C4-2B (cell line): ENCODE results near the gene EFNA2.

ENCODE experiments used
- CTCF ChIP-seq: fragments of 450-650 bp; conservative IDR thresholded peaks from 2 replicates; pipeline ENCODE4 v1.5.1; 2017; ENCODE audit warnings: mild to moderate bottlenecking
- ZFX ChIP-seq: fragments of 450-650 bp; IDR thresholded peaks from 2 replicates; pipeline ENCODE4 v1.6.1; 2017

- TF ChIP-seq CTCF, result no peak
- no peak for TF ChIP-seq ZFX
Observed at GRCh38 chr19:1295169-1296012, 9.7 kb downstream of the EFNA2 start.
